Dermis blood vessel endothelial cell (primary cell): ENCODE data around the gene PADI2. TPM values are rescaled to one million over a fixed set of nuclear protein-coding genes. Genes with fewer than 3 reads are reported as not detected.

Experiments used
- DNase-seq: peaks from one replicate; pipeline ENCODE4 v3.0.0; 2010
- total RNA-seq: library from RNA; depleted of rRNA; stranded (reverse); fragments of >200 nt; gene quantifications from 2 replicates; pipeline ENCODE4 v1.2.3, GENCODE V29; 2014

Gene PADI2
- total RNA-seq, 1 donor from 2014 or later = 0.17 TPM

GRCh38 chr1:17139637-17140036 lies 20.4 kb upstream of the PADI2 start:
- no peak for DNase-seq

- DNase-seq = no peak
Measured at GRCh38 chr1:17137441-17137840, 18.2 kb upstream of the PADI2 start.

GRCh38 chr1:17136936-17137335 lies 17.7 kb upstream of the PADI2 start:
- no peak for DNase-seq

- DNase-seq = no peak
Measured at GRCh38 chr1:17136145-17136544, 16.9 kb upstream of the PADI2 start.

- no peak for DNase-seq
Measured at GRCh38 chr1:17135530-17135929, 16.3 kb upstream of the PADI2 start.

GRCh38 chr1:17134724-17135123 lies 15.5 kb upstream of the PADI2 start:
- DNase-seq = no peak

GRCh38 chr1:17134034-17134433 lies 14.8 kb upstream of the PADI2 start:
- DNase-seq = no peak

GRCh38 chr1:17130138-17130635 lies 10.9 kb upstream of the PADI2 start:
- DNase-seq = no peak

GRCh38 chr1:17128361-17128760 lies 9.1 kb upstream of the PADI2 start:
- DNase-seq = peak; percentile 94

GRCh38 chr1:17125756-17126237 lies 6.5 kb upstream of the PADI2 start:
- DNase-seq = peak; percentile 90

GRCh38 chr1:17123196-17124045 lies 4.2 kb upstream of the PADI2 start:
- DNase-seq = no peak

GRCh38 chr1:17122521-17123164 lies 3.4 kb upstream of the PADI2 start:
- peak; percentile 72 for DNase-seq

GRCh38 chr1:17121881-17122280 lies 2.6 kb upstream of the PADI2 start:
- no peak for DNase-seq

GRCh38 chr1:17120962-17121837 lies 1.9 kb upstream of the PADI2 start:
- DNase-seq = no peak

- no peak for DNase-seq
Measured at GRCh38 chr1:17120481-17120877, 1.2 kb upstream of the PADI2 start.

- DNase-seq = no peak
Measured at GRCh38 chr1:17119773-17120480, 676 bp upstream of the PADI2 start.

- DNase-seq = no peak
Measured at GRCh38 chr1:17118706-17119075, 560 bp downstream of the PADI2 start.

GRCh38 chr1:17118268-17118667 lies 983 bp downstream of the PADI2 start:
- DNase-seq = no peak

GRCh38 chr1:17117451-17118265 lies 1.6 kb downstream of the PADI2 start:
- no peak for DNase-seq

- no peak for DNase-seq
Measured at GRCh38 chr1:17116643-17117042, 2.6 kb downstream of the PADI2 start.

- DNase-seq = no peak
Measured at GRCh38 chr1:17113963-17114362, 5.3 kb downstream of the PADI2 start.
